GM12891 (cell line): ENCODE data around the gene VCL.

Source experiments
- POLR2AphosphoS5 ChIP-seq: IDR thresholded peaks from 2 replicates; pipeline ENCODE4 v1.6.1; 2011; ENCODE audit warnings: low read depth, low read length, control low read depth
- SPI1 ChIP-seq: IDR thresholded peaks from 2 replicates; pipeline ENCODE4 v1.6.1; 2011; ENCODE audit warnings: low read depth, low read length, control low read depth

DNA sequence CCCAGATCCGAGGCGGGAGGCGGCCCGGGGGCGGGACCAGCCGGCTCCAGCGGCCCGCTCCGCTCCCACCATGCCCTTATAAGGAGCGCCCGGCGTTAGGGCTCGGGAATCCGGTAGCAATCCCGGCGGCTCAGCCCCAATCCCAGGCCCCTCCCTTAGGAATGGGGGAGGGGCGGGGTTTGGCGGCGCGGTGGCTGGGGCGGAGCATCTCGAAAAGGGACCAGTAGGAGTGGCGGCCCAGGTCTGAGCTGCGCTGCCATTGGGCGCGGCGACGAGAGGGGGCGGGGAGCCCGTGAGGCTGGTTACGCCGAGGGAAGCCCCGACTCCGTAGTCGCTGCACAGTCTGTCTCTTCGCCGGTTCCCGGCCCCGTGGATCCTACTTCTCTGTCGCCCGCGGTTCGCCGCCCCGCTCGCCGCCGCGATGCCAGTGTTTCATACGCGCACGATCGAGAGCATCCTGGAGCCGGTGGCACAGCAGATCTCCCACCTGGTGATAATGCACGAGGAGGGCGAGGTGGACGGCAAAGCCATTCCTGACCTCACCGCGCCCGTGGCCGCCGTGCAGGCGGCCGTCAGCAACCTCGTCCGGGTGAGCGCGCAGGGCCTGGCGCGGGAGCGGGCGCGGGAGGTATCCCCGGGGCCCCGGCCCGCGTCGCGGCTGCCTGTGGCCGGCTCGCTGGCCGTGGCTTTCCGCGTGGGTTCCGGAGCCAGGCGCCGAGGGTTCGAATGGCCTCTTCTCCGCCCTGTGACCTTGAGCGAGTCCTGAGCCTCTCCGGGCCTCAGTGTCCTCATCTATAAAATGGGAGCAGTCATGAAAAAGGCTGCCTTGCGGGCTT lies at the start of gene VCL:
- peak; percentile 52; the same call in 1 of the 2 replicates for TF ChIP-seq POLR2AphosphoS5
- TF ChIP-seq SPI1: no peak
